GM23338 (cell line): ENCODE measurements around the gene AJUBA. TPM values are rescaled to one million over a fixed set of nuclear protein-coding genes. Genes with fewer than 3 reads are reported as not detected.

Source experiments
- ATAC-seq: fragments of 200-7000 bp; cut with Tn5 transposase; 3 replicates; pipeline ENCODE4 v1.9.1; 2020
- DNase-seq: peaks from one replicate; pipeline ENCODE4 v3.0.0-alpha.2; 2015; ENCODE audit warnings: low spot score
- H2AFZ ChIP-seq: fragments of 200-600 bp; sonication (generic); 2 replicates; pipeline ENCODE4 v1.8.0; 2016; ENCODE audit warnings: antibody characterized with exemption, mild to moderate bottlenecking, moderate library complexity
- H3F3A ChIP-seq: fragments of 200-600 bp; sonication (generic); replicated peaks from 2 replicates; pipeline ENCODE4 v1.8.0; 2017; ENCODE audit warnings: antibody characterized with exemption, mixed run types, low read depth
- H3K27ac ChIP-seq: fragments of 200-600 bp; sonication (generic); 2 replicates; pipeline ENCODE4 v1.6.1; 2016; ENCODE audit warnings: low read depth
- H3K27me3 ChIP-seq: fragments of 200-600 bp; sonication (generic); 2 replicates; pipeline ENCODE4 v1.8.0; 2016; ENCODE audit warnings: mild to moderate bottlenecking, mixed run types, moderate library complexity; ENCODE audit not compliant: insufficient read depth
- H3K36me3 ChIP-seq: fragments of 200-600 bp; sonication (generic); 2 replicates; pipeline ENCODE4 v1.8.0; 2016; ENCODE audit warnings: mild to moderate bottlenecking; ENCODE audit not compliant: insufficient read depth
- H3K4me1 ChIP-seq: fragments of 200-600 bp; sonication (generic); 2 replicates; pipeline ENCODE4 v1.8.0; 2016; ENCODE audit warnings: mild to moderate bottlenecking, moderate library complexity; ENCODE audit not compliant: insufficient read depth
- H3K4me2 ChIP-seq: fragments of 200-600 bp; sonication (generic); 2 replicates; pipeline ENCODE4 v1.7.1; 2017; ENCODE audit warnings: mixed run types
- H3K4me3 ChIP-seq: fragments of 200-600 bp; sonication (generic); 2 replicates; pipeline ENCODE4 v1.6.1; 2016; ENCODE audit warnings: mixed run types
- H3K79me2 ChIP-seq: fragments of 200-600 bp; sonication (generic); replicated peaks from 2 replicates; pipeline ENCODE4 v1.8.0; 2017; ENCODE audit warnings: mild to moderate bottlenecking; ENCODE audit not compliant: insufficient read depth
- H3K9me2 ChIP-seq: fragments of 200-600 bp; sonication (generic); 2 replicates; pipeline ENCODE4 v1.8.0; 2017; ENCODE audit not compliant: insufficient read depth
- H4K20me1 ChIP-seq: fragments of 200-600 bp; sonication (generic); replicated peaks from 2 replicates; pipeline ENCODE4 v1.8.0; 2017; ENCODE audit warnings: mild to moderate bottlenecking; ENCODE audit not compliant: insufficient read depth
- H3K27ac Mint-ChIP-seq: 2 replicates; pipeline ENCODE4 v1.8.0; 2020; ENCODE audit warnings: inconsistent platforms, mild to moderate bottlenecking, moderate library complexity, mixed read lengths
- H3K27me3 Mint-ChIP-seq: 3 replicates; pipeline ENCODE4 v1.8.0; 2022; ENCODE audit warnings: low read depth, mild to moderate bottlenecking, moderate library complexity, mixed read lengths, inconsistent platforms; ENCODE audit not compliant: insufficient read depth, poor library complexity
- H3K36me3 Mint-ChIP-seq: 3 replicates; pipeline ENCODE4 v1.8.0; 2021; ENCODE audit warnings: low read depth, mild to moderate bottlenecking, inconsistent platforms, moderate library complexity, mixed read lengths
- H3K4me1 Mint-ChIP-seq: 3 replicates; pipeline ENCODE4 v1.8.0; 2020; ENCODE audit warnings: mild to moderate bottlenecking, inconsistent platforms, mixed read lengths
- H3K4me3 Mint-ChIP-seq: 3 replicates; pipeline ENCODE4 v1.8.0; 2021; ENCODE audit warnings: moderate library complexity, mild to moderate bottlenecking, inconsistent platforms, mixed read lengths
- H3K9me3 Mint-ChIP-seq: 3 replicates; pipeline ENCODE4 v1.8.0; 2020; ENCODE audit warnings: moderate library complexity, mild to moderate bottlenecking, inconsistent platforms, mixed read lengths
- CREB1 ChIP-seq: fragments of 250-450 bp; sonication (Bioruptor Pico); IDR thresholded peaks from 2 replicates; pipeline ENCODE4 v1.5.0; 2020; ENCODE audit warnings: low read depth, mild to moderate bottlenecking, moderate library complexity
- CTCF ChIP-seq, 2 experiments: fragments of 200-600 bp in 1 of 2; sonication (generic) in 1 of 2; conservative IDR thresholded peaks; 2 replicates each; pipeline versions ENCODE4 v1.5.1 to v1.6.1; 2016 to 2017; ENCODE audit warnings: antibody characterized with exemption in 2 of 2, low read depth in 2 of 2, mild to moderate bottlenecking in 2 of 2, moderate library complexity in 1 of 2
- ETS1 ChIP-seq: IDR thresholded peaks from 2 replicates; pipeline ENCODE4 v1.6.1; 2016; ENCODE audit warnings: antibody characterized with exemption
- EZH2 ChIP-seq: fragments of 200-600 bp; sonication (generic); IDR thresholded peaks from one replicate; pipeline ENCODE4 v1.8.0; 2017; ENCODE audit warnings: antibody characterized with exemption, mild to moderate bottlenecking, low read depth; ENCODE audit not compliant: unreplicated experiment
- JUNB ChIP-seq: IDR thresholded peaks from one replicate; pipeline ENCODE4 v1.6.1; 2016; ENCODE audit warnings: antibody characterized with exemption; ENCODE audit not compliant: unreplicated experiment
- NANOG ChIP-seq: IDR thresholded peaks from 2 replicates; pipeline ENCODE4 v1.6.1; 2016; ENCODE audit warnings: antibody characterized with exemption, borderline replicate concordance
- POLR2AphosphoS5 ChIP-seq: IDR thresholded peaks from 2 replicates; pipeline ENCODE4 v1.6.1; 2016; ENCODE audit warnings: antibody characterized with exemption, low read depth
- REST ChIP-seq: IDR thresholded peaks from one replicate; pipeline ENCODE4 v1.6.1; 2018; ENCODE audit warnings: antibody characterized with exemption; ENCODE audit not compliant: unreplicated experiment
- STAT1 ChIP-seq: IDR thresholded peaks from one replicate; pipeline ENCODE4 v1.6.1; 2016; ENCODE audit warnings: antibody characterized with exemption; ENCODE audit not compliant: unreplicated experiment
- ZNF114 ChIP-seq: fragments of 250-450 bp; sonication (Bioruptor Pico); IDR thresholded peaks from 2 replicates; pipeline ENCODE4 v1.5.0; 2020; ENCODE audit warnings: mild to moderate bottlenecking, moderate library complexity
- ZNF331 ChIP-seq: fragments of 250-450 bp; sonication (Bioruptor Pico); IDR thresholded peaks from 2 replicates; pipeline ENCODE4 v1.5.0; 2020; ENCODE audit warnings: low read depth, mild to moderate bottlenecking, moderate library complexity
- ZNF462 ChIP-seq: fragments of 250-450 bp; sonication (Bioruptor Pico); IDR thresholded peaks from 2 replicates; pipeline ENCODE4 v1.5.0; 2020; ENCODE audit warnings: mild to moderate bottlenecking, moderate library complexity
- polyA plus RNA-seq: library from polyadenylated mRNA; unstranded; fragments of >200 nt; fragmentation: Nextera tagmentation; extraction: Ambion mirVana; gene quantifications from 2 replicates; pipeline ENCODE4 v1.2.1, GENCODE V29; 2016
- total RNA-seq: library from RNA; depleted of rRNA; stranded (reverse); fragments of >200 nt; shearing (Covaris generic); gene quantifications from 2 replicates; pipeline ENCODE4 v1.2.3, GENCODE V29; 2014

Gene AJUBA
- total and polyA plus RNA-seq, 2 experiments from 2014 or later = 11.8 to 55.9 TPM

- Mint-ChIP-seq H3K9me3 (no peaks in the 10 kb centered on the region), H3K27ac (no peak overlapping the region), H3K36me3 (no peaks in the 10 kb centered on the region), H3K27me3 (peaks cover 3% of the 10 kb centered on the region), H3K4me1 (peaks cover 7% of the 10 kb centered on the region), H3K4me3 (no peak overlapping the region)
- Histone ChIP-seq H3K36me3 (no peaks in the 10 kb centered on the region), H3K79me2 (no peaks in the 10 kb centered on the region), H3K27ac (no peak overlapping the region), H3K4me2 (no peak overlapping the region), H3K4me3 (no peak overlapping the region), H3K9me2 (no peaks in the 10 kb centered on the region), H2AFZ (no peak overlapping the region), H4K20me1 (no peaks in the 10 kb centered on the region), H3K4me1 (0 out of 2 replicates have a peak, but pooled peaks cover 3% of the 10 kb centered on the region), H3F3A (0 out of 2 replicates have a peak, but pooled peaks cover 3% of the 10 kb centered on the region), H3K27me3 (no peaks in the 10 kb centered on the region)
- DNase-seq (no peak), ATAC-seq (no peak)
- TF ChIP-seq CTCF (conservative IDR thresholded peaks at IDR 0.05; ENCODE audit: low read depth in 2 of 2) = no peak
- TF ChIP-seq REST = no peak
- no peak for TF ChIP-seq ZNF462
- no peak for TF ChIP-seq JUNB
- TF ChIP-seq ETS1 = no peak
- no peak for TF ChIP-seq ZNF331 (CRISPR knock-in tag)
- no peak for TF ChIP-seq CREB1 (CRISPR knock-in tag)
- TF ChIP-seq NANOG = no peak
- no peak for TF ChIP-seq EZH2
- TF ChIP-seq STAT1 = no peak
- TF ChIP-seq POLR2AphosphoS5 = no peak
- no peak for TF ChIP-seq ZNF114 (CRISPR knock-in tag)
Measured at GRCh38 chr14:22993517-22993916, 11.2 kb upstream of the AJUBA start.
